NCI-H187 (cell line): ENCODE measurements around the gene TTLL1.
"Not testable (repeated sequence)": the region's sequence is repeated elsewhere in the genome, so short reads cannot be mapped to it uniquely, and the experiment has no call there.

ENCODE experiments used
- DNase-seq, 2 experiments: peaks; one replicate each; lab custom pipeline; 2025; lab: John Stamatoyannopoulos, UW

Gene TTLL1

DNA sequence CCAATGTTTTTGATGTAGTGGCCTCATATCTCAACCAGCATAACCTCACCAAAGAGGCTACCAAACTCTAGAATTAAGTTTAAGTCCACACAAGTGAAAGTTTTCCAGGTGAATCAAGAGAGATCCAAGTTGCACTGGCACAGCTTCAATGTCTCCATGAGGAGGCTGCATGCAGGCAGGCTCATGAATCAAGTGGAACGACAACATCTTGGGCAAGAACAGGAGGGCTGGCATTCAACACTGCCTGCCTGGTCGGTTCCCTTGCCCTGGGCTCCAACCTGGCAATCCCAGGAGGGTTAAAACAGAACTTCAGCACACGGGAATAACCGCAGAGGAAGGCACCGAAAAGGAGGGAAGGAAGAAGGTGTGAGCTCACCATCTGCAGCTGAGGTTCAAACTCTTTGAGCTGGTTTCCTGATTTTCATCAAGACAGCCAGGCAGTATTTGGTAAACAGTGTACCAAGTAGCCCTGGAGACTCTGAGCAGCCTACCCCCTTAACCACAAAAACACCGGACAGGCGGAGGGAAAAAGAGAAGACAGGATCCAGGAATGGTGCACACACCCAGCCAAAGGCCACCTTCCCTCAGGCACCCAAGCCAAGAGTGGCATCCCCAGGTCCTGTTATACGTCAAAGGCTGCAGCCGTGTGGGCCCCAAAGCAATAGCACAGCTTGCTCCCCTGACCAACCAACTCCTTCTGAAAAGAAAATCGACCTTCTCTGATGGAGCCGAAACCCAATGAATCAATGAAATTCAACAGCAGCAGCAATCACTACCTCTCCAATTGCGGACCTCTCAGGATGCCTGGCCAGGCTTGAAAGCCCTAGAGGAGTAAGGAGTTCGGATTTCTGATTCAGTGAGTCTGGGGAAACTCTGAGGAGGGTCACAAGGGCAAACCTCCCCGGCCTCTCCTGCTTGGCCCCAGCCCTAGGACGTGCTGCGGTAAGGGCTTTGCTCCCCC is 75.6 kb downstream of the TTLL1 start:
- no peak for DNase-seq

DNA sequence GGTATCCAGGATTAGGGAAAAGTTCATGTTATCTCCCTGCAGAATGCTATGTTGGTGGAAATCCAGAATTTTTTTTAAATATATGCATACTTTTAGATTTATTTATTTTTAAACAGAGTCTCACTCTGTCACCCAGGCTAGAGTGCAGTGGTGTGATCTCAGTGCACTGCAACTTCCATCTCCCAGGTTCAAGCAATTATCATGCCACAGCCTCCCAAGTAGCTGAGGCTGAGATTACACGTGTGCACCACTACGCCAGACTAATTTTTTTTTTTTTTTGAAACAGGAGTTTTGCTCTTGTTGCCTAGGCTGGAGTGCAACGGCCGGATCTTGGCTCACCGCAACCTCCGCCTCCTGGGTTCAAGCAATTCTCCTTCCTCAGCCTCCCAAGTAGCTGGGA is 76.8 kb downstream of the TTLL1 start:
- DNase-seq, result no peak

DNA sequence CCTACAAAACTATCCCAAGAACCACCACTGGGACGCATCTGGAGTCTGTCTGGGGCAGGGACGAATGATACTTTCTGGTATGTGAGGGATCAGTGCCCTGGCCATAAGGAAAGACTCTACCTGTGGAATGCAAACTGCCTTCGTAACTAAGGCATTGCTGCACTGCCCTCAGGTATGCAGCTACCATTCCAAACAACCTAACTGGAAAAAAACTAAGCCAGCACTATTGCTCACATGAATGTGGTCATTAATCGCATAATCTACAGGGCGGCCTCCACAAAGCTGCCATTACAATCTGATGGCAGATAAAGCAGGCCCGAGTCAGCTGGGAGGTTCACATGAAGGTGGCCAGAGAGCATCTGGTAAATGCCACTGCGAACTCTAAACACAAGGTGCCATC is 78.1 kb downstream of the TTLL1 start:
- DNase-seq, result no peak

DNA sequence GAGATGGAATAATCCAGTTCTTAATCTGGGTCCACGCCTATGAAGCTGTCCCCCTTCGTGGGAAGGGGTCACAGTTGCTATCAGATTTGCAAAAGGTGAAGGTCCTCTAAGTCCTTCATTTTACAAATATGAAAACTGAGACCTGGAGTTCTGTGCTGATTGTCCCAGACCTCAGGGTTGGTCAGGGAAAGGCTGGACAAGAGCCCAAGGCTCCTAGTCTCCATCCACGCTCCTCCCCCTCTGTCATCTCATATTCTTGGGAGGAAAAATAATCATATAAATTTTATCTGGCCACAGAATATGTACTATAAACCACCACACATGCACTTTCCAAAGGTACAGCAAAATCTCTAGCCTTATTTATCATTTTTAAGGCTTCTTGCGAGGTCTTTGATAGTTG is 79.7 kb downstream of the TTLL1 start:
- no peak for DNase-seq

DNA sequence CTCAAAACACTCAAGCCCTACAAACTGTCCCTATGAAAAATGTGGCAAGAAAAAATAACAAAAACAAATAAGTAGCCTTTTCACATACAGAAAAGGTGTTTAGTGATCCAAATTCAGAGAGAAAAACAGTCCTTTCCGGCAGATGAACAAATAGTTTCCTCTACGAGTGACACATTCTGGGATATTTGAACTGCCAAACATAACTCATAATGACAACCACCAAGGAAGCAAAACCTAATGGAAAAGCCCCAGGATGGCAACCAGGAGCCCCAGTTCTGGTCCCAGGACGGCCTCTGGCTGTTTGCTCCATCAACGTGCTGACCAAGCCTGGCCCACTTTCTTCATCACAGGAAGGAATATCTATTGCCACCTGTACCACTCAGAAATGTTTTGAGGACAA is 80.3 kb downstream of the TTLL1 start:
- DNase-seq, result no peak

DNA sequence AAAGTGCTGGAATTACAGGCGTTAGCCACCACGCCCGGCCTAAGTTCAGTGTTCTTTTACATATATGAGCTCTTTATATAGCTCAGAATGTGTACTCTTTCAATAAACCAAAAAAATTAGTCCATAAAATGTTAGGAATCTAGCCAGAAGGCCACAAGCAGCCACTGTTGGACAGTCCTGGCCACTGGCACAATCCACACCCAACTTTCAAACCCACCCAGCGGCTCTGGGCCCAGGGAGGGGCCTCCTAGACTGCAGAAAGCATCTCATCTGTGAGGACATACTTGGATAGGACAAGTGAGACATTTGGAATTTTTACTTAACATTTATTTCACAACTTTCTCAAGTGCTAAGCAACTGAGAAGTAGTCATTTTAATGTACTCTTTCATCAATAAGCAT is 80.7 kb downstream of the TTLL1 start:
- DNase-seq, result no peak

DNA sequence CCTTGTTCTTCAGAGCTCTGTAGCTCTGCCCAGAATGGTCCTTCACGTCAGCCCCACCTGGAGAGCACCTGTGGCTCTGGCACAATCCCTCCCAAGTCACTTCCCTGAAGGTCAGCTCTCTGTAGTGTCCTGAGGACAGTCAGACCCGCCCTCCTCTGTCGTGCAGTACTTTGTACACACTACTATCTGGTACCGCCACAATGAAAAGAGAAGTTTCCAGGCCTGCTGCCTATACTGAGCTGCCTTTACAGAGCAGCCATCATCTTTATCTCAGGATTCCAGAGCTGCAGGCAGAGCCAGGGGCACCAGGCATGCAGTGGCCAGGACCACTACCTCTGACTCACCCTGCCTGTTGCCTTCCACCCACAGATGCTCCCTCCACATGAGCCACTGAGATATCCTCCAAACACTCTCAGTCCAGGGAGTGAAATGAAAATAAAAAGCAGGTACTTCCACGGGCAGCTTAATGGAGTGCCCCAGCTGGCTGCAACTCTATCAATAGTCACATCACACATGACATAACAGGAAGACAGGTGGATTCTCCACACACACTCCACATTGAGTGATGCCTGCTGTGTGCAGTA is 81.6 kb downstream of the TTLL1 start:
- no peak for DNase-seq

DNA sequence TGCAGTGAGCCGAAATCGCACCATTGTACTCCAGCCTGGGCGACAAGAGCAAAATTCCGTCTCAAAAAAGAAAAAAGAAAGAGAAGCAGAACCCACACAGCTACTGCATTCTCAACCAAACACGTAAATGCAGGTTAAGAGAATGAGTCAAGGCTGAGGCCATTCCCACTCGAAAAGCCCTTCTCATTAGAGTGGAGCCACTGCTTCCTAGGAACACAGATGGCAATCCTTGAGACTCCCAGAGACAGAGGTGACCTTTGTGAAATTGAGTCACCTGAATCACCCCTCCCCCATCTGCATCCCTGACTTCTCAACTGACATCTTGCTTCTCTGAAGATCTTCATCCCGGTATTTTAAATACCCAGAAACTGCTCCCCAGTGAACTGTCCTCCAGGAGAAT is 82.4 kb downstream of the TTLL1 start:
- no peak for DNase-seq

DNA sequence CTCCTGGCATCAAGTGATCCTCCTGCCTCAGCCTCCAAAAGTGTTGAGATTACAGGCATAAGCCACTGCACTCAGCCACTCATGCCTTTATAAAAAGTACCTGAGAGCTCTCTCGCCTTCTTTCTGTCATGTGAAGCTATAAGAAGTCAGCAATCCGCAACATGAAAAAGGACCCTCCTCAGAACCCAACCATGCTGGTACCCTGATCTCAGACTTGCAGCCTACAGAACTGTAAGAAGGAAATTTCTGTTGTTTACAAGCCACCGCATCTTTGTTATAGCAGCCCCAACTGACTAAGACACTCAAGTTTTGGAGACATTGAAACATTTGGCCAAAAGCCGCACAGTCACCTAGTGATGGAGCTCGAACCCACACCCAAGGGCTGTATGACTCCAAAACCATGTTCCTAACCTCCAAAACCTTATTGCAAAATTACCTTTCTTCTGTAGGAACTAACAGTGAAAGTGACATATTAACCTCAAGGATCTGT is 83.1 kb downstream of the TTLL1 start:
- DNase-seq, result no peak

DNA sequence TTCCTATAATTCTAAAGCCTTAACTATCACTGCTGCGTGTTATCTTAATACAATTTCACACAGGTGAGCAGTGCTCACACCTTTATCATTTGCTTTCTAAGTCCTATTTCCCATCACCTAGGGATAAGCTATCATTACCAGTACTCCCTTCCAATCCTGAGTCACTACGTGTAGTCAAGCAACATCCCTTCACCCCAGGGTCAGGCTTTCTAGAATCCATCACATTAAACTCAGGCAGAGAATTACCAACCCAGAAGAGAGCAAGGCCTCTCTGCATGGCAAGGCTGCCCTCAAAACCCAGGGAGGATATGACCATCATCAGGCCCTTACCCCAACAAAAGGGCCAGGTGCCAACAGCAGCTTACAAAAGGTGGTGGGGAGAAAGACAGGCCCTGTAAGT is 84.1 kb downstream of the TTLL1 start:
- DNase-seq, result no peak

DNA sequence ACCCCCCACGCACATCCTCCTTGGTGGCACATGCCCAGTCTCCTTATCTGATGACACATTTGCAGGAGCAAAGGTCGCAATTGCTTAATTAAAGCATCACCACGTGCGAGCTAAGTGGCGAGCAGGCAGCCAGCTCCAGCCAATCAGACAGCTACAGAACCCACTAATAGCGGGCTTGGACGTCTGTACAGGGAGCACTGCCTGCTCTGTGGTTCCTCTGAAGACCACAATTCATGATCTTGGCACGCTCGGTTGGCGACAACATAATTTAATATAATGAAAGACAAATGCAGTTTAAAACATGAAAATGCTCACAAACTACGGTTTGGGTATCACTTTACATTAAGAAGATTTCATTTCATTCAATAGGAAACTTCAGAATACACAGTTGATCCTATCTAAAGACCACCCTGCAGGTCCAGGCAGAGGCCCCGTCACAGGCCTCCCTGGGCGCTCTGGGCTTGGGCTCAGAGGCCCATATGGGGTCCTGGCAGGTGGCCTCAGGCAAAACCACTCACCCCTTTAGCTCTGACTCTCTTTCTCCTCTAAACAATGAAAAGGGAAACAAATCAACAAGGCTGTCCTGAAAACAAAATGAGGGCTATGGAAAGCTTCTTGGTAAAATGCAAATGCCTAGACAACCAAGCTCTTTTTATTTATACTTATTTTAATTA is 84.7 kb downstream of the TTLL1 start:
- no peak for DNase-seq

DNA sequence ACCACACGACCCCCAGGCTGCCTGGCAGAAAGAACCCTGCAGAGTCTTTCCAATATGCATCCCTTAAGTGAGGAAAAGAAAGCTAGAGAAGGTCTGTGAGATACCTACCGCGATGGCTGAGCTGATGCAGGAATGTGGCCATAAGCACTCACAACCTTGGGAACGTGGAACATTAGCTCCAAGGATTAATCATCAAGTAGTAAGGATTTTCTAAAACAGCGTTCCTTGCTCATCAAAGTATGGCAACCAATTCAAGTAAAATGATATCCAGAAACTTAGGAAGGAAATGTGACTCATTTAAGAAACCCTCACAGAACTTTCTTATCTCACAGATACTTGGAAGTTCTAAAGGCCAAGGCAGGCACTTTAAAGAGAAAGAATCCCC is 87.0 kb downstream of the TTLL1 start:
- DNase-seq, result no peak

DNA sequence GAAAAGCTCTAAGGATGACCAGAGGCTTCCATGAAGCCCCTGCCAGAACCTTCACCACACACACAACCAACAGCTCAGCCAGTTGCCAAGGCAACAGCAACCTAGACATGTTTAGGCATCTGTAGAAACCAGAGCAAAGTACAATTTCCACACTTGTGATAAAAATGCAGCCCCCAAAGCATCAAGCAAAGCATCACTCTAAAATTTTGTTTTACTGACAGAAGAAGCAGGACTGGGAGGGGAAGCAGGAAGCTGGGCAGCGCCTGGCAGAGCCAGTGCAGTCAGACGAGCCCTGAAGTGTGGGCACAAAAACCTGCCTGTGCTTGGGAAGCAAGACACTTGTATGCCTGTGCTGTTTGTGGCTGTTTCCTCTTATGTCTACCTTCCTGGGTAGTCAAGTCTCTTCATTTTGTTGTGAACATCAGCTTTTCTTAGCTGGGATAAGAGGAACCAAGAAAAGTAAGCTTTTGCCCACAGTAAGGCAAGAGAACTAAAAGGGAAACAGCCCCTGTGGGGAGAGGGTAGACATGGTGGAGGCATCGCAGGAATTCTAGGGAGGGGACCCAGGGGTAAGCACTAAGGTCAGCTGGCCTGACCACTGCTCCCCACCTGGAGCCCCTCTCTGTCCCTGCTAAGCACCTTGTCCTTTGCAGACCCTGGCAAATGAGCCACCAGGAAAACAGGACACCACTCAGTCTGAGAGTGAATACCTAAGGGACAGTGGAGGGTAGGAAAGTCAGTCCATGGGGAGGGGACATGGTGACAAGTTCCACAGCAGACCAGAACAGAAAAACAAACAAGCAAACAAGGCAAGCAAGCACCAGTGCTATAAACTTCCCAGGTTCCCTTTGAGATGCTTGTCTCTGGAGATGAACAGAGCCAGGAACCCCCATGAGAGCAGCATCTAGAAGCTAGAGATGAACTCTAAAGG is 87.7 kb downstream of the TTLL1 start:
- DNase-seq, result no peak

DNA sequence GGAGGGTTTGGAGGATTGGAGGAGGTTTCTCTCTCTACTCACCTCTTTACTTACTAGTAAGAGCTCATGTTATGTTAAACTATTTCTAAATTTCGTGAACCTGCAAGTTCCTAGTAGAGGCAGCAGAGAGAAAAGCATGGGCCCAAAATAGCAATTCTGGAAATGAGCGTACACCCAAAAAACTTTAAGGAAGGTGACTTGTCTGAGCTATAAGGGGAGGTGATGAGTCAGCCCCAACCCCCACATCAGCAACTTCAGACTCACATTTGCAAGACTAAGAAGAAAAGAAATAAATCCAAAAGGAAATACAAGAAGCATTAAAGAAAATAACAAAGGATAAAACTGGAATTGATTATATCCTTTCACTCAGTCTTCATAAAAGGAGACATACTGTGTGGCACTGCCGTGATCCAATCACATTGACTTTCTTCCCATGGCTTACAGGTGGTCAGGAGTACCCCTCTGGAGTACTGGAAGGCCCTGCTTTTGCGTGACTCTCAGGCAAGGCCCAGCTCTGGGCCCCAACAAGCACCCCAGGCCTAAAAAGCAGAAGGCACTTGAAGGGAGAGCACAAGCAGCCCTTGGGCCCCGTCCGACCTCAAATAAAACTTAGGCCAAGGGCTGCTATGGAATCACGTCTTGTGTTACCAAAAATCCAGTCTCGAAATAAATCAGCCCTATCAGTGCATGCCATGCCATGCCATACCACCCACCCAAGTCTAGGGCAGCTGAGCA is 88.6 kb downstream of the TTLL1 start:
- DNase-seq, result no peak

DNA sequence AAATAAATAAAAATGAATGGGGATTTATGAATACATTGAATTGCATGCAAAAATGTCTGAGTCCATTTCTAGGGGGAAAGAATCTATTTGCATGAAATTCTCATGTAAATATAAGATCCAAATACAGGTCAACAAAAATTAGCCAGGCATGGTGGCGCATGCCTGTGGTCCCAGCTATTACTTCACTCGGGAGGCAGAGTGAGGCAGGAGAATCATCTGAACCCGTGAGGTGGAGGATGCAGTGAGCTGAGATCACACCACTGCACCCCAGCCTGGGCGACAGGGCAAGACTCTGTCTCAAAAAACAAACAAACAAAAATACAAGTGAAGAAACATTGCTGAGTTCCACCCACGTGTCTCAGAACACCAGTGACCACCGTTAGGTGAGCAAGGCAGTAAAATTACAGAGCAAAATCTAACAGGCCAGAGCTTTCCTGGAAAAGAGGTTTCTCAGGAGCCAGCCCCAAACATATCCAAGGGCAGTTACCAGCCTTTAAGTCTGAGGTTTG is 91.6 kb downstream of the TTLL1 start:
- no peak for DNase-seq

DNA sequence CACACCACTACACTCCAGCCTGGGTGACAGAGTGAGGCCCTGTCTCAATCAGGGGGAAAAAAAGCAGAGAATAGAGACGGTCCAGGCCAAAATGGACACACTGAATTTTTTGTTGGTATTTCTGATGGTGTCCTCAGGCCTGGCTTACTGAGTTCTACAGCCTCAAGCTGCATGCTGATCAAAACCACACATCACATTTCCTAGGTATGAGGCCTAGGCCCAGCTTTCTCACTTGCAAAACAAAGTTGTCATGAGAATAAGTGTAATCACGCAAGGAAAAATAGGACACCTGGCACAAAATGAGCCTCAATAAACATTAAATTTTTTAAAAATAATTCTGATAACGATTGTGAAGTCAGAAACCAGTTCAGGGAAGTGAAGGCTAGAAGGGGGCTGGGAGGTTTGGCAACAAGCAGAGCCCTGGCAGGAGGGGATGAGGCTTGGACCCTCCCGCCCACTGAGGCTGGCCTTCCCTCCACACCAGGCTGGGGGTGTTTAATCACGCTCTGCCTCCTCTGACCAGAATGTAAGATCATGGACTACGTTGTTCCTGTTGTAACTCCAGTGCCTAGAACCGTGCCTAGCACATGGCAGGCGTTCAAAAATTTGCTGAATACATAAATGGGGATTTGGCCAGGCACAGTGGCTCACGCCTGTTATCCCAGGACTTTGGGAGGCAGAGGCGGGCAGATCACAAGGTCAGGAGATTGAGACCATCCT is 92.4 kb downstream of the TTLL1 start:
- DNase-seq, result no peak

DNA sequence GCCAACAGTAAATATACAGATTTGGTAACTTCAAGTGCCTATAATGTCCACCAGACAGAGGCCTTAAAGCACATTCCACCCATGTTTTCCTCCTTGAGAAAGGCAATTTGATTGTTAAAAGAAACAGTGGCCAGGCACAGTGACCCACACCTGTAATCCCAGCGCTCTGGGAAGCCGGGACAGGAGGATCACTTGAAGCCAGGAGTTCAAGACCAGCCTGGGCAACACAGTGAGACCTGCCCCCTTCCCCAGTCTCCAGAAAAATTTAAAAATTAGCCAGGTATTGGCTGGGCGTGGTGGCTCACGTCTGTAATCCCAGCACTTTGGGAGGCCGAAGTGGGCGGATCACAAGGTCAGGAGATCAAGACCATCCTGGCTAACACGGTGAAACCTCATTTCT is 93.5 kb downstream of the TTLL1 start:
- DNase-seq, result not testable (repeated sequence)

DNA sequence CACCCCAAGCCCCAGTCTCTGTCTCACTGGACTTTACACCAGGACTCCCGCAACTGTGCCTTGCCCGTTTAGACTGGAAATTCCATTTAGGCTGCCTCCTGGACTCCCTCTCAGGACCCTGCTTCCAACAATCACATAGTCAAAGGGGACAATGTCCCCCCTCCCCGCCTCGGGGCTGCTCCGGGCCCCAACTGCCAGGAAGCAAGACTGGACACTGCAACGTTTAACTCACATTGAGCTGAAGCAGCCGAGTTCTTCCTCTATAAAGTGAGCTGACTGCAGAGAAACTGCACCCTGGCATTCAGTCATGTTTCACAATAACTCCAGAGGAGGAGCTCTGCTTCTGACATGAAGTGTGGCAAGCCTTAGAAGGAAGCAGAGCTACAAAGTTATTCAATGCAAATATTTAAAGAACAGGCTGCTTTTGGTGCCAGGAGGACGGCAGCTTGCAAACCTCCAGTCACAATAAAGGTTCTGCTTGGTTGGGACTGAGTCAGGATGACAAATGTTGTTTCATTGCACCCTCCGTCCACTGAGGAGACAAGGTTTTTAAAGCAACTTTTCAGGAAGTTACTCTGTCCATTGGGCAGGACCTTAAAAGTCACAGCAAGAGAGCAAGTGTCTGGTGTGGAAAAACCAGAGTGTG is 94.2 kb downstream of the TTLL1 start:
- DNase-seq, result no peak

DNA sequence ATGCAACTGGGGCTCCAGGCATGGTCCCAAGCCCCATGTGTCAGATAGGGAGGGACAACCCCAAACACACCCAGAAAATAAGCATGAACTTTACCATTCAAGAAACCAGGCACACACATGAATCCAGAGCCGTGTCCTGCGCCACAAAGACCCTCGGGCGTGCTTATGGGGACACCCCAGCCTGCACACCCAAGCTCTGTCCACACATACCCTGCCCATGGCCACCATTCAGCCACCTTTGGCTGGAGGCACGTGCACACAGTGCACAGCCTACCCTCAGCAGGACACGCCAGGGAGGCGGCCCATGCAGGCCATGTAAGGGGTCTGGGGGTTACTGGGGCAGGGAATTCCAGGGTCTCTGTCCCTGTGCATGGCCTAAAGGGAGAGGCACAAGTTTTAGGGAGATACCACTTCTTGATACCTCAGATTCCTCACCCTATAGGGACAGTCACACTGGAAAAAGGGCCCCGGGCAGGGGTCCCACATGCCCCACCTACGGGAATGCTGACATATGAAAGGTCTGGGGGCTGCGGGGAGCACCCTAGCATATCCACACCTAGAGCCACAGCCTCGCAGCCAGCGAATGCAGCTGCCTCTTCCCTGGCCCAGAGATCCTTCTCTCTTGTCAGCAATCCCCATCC is 94.8 kb downstream of the TTLL1 start:
- no peak for DNase-seq
